Stimulated activated CD8-positive, alpha-beta memory T cell treated with anti-CD3 and anti-CD28 coated beads, Interleukin-7, amount 100 ng/mL, for 48 hours (primary cell): Measurements from ENCODE around the gene CDC42.
A peak's percentile ranks its signal among the peaks of the same experiment; 100 is the strongest.
"Not testable (repeated sequence)": the region's sequence is repeated elsewhere in the genome, so short reads cannot be mapped to it uniquely, and the experiment has no call there.

Experiments
- DNase-seq, 2 donors: peaks; one replicate each; pipeline ENCODE4 v3.0.0-alpha.2; 2020; ENCODE audit warnings: low read depth in 1 of 2; ENCODE audit errors: extremely low read depth in 1 of 2

The CDC42 gene

GRCh38 chr1:22052115-22053016 lies at the start of gene CDC42:
Gene CDC42, plus strand, starts transcription at chr1:22052709. Its CDS starts 25,770 bp downstream, at chr1:22078479.
- peak; percentile 92 to 93 for DNase-seq

- not testable (repeated sequence) for DNase-seq
These were observed 49.6 kb upstream of the CDC42 start for GRCh38 chr1:22002875-22003274.

- not testable (repeated sequence) for DNase-seq
These were observed 48.5 kb upstream of the CDC42 start for GRCh38 chr1:22003959-22004358.

- peak in 1 of 2 donors; percentile 34 for DNase-seq
These were observed 47.0 kb upstream of the CDC42 start for GRCh38 chr1:22005261-22006149.

- not testable (repeated sequence) for DNase-seq
These were observed 45.8 kb upstream of the CDC42 start for GRCh38 chr1:22006736-22007135.

GRCh38 chr1:22007262-22007661 lies 45.2 kb upstream of the CDC42 start:
- not testable (repeated sequence) for DNase-seq

- DNase-seq: not testable (repeated sequence)
These were observed 42.9 kb upstream of the CDC42 start for GRCh38 chr1:22009566-22009965.

GRCh38 chr1:22012752-22013151 lies 39.8 kb upstream of the CDC42 start:
- DNase-seq: not testable (repeated sequence)

- not testable (repeated sequence) for DNase-seq
These were observed 37.8 kb upstream of the CDC42 start for GRCh38 chr1:22014575-22015206.

GRCh38 chr1:22018583-22019559 lies 33.6 kb upstream of the CDC42 start:
- peak in 1 of 2 donors; percentile 73 for DNase-seq

- no peak for DNase-seq
These were observed 31.4 kb upstream of the CDC42 start for GRCh38 chr1:22021061-22021460.

GRCh38 chr1:22024485-22025367 lies 27.8 kb upstream of the CDC42 start:
- peak; percentile 51 to 83 for DNase-seq

GRCh38 chr1:22025368-22026155 lies 26.9 kb upstream of the CDC42 start:
- DNase-seq: peak; percentile 74 to 89

- DNase-seq: no peak
These were observed 25.6 kb upstream of the CDC42 start for GRCh38 chr1:22026924-22027289.

- no peak for DNase-seq
These were observed 22.5 kb upstream of the CDC42 start for GRCh38 chr1:22030057-22030456.

- DNase-seq: no peak
These were observed 22.0 kb upstream of the CDC42 start for GRCh38 chr1:22030473-22030872.

GRCh38 chr1:22031214-22031962 lies 21.1 kb upstream of the CDC42 start:
- no peak for DNase-seq
